GM12874 (cell line): ENCODE measurements around the gene FBXL15.

Experiments used
- TF ChIP-seq, protein P1 (sequence below): IDR thresholded peaks from 2 replicates; pipeline ENCODE4 v1.5.1; 2011; ENCODE audit warnings: low read depth, mild to moderate bottlenecking, control low read depth, low read length, moderate library complexity; ENCODE audit not compliant: insufficient read depth

The FBXL15 gene

DNA sequence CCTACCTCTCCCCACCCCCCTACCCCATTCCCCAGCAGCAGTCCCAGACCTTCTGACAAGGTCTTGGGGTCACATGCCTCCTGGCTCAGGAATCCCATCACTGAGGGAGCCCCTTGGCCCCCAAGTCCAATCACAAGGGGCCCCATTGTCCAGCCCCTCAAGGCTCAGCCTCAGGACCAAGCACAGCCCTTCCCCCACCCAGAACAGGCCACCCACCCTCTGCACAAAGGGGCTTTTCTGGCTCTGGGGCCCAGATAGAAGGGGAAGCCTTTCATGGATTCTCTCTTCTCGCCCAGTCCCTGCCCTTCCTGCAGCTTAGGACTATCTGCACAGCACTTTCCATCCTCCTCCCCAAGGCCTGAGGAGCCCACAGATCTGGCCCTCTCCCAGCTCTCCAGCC, 4.8 kb downstream of the FBXL15 start:
- TF ChIP-seq, protein P1, sequence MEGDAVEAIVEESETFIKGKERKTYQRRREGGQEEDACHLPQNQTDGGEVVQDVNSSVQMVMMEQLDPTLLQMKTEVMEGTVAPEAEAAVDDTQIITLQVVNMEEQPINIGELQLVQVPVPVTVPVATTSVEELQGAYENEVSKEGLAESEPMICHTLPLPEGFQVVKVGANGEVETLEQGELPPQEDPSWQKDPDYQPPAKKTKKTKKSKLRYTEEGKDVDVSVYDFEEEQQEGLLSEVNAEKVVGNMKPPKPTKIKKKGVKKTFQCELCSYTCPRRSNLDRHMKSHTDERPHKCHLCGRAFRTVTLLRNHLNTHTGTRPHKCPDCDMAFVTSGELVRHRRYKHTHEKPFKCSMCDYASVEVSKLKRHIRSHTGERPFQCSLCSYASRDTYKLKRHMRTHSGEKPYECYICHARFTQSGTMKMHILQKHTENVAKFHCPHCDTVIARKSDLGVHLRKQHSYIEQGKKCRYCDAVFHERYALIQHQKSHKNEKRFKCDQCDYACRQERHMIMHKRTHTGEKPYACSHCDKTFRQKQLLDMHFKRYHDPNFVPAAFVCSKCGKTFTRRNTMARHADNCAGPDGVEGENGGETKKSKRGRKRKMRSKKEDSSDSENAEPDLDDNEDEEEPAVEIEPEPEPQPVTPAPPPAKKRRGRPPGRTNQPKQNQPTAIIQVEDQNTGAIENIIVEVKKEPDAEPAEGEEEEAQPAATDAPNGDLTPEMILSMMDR = no peak

DNA sequence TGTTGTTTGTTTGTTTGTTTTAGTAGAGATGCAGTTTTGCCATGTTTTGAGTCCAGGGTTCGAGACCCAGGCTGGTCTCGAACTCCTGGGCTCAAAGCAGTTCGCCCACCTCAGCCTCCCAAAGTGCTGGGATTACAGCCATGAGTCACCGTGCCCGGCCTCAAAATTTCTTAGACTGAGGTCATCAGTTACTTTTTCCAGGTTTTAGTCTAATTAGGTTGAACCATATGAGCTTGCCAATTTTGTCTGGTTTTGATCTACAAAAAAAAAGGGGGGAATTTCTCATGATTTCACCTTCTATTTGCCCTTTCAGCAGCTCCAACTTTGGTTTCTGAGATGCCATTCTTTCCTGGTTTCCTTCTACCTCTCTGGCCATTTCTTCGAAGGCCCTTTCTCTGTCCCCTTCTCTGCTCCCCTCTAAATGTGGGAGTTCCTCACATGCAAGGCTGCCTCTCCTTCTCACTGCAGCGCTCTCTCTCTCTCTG, 6.2 kb downstream of the FBXL15 start:
- TF ChIP-seq, protein P1 = no peak

DNA sequence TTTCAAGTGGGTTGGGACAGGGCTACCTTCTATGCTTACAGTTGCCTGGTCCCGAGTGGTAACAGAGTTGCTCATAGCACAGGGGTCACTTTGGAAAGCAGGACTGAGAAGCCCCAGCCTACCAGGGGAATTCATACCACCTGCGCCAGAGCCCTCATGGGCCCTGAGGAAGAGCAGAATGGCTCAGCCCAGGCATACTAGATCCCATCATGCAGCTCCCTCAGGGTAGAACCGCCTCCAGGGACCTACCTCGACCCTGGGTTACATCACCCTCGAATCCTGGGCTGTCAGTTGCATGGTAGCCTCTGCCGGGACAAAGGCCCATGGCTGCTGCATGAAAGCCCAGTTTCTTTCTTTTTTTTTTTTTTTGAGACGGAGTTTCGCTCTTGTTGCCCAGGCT, 8.8 kb downstream of the FBXL15 start:
- TF ChIP-seq, protein P1 = no peak

DNA sequence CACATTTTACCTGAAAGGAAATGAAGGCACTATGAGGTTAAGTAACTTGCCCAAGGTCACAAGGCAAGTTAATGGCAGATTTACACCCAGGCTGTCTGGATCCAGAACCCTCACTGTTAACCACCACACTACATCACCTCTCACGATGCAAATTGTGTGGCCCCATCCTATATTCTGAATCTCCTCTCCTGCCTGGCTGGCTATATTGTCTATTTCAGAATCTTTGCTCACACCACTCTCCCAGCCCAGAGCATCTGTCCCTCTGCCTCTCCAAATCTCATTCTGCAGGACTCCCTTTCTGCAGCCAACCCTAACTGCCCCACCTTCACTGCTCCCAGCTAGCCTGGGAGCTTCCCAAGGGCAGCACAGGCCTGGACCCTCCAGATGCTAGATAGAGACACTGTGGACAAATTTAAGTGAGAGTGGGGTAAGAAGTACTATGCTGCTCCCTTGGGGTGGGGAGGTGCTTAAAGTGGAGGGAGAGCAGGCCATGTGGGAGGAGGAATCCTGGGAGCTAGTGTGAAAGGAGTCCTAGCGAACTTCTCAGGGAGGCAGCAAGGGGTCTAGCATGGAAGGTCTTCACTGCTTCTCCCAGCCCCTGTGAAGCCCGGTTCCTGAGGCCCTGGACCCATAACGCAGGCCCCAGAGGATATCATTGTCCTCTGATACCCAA, 11.0 kb downstream of the FBXL15 start:
- TF ChIP-seq, protein P1 = no peak

DNA sequence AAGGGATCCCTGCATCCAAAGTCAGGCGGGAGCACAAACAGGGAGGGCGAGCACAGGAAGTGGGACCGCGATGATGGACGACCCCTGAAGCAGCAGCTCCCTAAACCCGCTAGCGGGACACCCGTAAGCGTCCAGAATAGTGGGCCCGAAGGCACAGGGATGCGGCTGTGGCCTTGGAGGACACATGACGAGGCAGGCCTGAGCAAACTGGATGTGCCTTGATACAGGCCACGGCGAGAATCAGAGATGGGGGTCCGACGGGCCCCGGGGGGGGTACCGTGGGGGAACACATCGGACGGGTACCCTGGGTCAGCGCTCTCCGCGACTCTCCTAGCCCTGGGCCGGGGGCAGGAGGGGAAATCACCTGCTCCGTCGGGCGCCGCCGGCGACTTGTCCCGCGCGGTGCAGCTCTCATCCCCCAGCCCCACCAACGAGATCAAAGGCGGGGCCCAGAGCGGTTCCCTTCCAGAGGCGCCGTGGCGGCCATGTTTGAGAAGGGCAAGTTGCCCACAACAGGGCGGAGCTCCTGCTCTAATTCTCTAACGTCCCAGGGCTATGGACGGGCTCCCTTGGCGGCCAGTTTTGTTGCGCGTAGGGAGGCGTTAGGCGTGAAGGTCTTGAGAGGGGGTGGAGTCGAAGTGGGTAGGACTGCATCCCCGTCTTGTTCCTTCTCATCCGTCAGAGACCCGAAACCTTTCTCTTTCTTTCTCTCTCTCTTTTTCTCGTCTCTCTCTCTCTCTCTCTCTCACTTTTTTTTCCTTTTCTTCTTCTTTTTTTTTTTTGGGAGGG, 11.7 kb downstream of the FBXL15 start, which contains the start of gene CUEDC2:
Gene CUEDC2 (minus strand): TSS at position 413 of the 789 bp plus-strand sequence. CDS start 7,386 bp downstream, outside the sequence.
- TF ChIP-seq, protein P1 = 0 out of 2 replicates have a peak, but pooled peaks have one; percentile 3

DNA sequence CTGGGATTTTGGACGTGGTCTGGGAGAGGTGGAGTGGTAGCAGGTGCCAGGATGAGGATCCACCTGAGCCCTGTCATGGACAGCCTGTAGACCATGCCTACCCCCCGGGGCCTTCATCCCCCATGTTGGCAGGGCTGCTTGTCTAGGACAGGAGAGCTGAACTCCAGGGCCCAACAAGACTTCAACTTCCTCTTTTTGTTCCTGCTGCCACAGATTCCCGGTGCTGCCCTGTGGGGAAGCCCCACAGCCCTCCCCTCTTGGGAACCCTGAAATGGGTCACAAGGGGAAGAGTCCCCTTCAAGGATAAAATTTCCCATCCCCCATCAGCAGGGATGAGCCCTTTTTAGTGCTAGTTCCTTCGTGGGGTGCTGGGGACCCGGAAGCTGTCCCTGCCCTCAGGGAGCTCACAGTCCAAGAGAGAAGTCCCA, 13.0 kb downstream of the FBXL15 start:
- TF ChIP-seq, protein P1 = no peak

DNA sequence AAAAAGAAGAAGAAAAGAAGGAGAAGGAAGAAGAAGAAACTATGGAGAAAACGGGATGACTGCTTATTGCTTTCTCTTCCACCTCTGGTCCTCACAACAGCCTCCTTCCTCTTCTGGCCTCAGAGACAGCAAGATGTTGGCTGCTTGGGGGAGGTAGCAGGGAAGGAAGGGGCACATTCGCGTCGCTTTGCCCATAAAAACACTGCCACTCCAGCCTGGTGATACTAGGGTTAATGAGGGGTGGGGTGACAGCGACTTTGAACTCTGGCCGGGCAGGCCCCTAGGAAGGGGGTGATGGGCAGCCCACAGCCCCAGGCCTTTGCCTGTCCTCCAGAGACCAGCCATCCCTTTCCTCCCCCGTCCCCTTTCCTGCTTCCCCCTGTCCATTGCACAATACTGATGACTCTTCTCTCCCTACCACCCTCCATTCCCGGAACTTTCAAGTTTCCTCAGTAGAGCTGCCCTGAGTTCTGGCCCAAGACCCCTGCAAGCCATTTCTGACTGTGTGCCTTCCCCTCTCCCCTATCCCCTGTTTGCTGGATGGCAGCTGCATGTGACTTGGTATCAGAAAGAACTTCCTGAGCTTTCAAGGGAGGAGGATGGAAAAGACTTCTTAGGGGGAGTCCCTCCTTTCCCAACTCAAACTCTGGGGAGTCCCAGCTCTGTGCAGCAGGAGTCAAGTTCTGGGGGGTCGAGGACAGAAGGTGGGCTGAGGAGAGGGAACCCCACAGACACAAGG, 13.9 kb downstream of the FBXL15 start:
- TF ChIP-seq, protein P1 = no peak
